Fibroblast of skin of right quadriceps (primary cell): ENCODE measurements around the gene FAM151A.

ENCODE experiments used
- DNase-seq: peaks from one replicate; pipeline ENCODE4 v3.0.0-alpha.2; 2013

FAM151A gene

DNA sequence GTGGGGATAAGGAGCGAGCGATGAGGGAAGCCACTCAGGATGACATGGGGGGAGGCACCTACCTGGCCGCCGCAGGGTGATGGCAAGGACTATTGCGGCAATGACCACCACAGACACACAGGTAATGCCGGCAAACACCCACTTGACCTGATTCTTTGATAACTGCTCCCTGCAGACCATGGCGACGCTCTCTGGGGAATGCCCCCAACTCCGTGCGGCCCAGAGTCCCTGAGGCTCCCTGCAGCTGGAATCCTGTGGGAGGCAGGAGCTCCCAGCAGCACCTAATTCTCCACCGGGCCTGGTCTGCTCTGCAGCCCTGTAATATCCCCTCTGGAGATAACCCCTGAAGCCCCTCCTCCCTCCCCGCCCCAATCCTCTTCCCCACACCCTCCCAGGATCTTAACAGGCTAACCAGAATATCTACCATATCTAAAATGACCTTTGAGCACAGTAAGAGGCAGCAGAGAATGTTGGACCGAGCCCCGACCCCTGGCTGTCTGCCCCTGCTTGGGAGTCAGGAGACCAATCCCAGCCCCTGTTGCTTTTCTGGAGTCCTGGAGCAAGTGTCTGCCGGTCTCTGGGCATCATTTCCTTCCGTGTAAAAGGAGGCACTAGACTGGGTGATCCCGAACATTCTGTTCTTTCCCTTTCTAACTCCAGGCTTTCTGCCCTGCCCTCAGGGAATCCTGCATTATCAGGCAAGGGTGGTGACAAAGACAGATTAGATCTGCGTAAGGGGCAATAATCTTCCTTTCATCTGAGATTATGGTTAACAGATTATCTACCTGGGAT lies at the start of gene FAM151A:
FAM151A (minus strand) TSS at position 310 of the 792 bp plus-strand sequence; CDS start at position 180, 130 bp downstream.
- DNase-seq: no peak

DNA sequence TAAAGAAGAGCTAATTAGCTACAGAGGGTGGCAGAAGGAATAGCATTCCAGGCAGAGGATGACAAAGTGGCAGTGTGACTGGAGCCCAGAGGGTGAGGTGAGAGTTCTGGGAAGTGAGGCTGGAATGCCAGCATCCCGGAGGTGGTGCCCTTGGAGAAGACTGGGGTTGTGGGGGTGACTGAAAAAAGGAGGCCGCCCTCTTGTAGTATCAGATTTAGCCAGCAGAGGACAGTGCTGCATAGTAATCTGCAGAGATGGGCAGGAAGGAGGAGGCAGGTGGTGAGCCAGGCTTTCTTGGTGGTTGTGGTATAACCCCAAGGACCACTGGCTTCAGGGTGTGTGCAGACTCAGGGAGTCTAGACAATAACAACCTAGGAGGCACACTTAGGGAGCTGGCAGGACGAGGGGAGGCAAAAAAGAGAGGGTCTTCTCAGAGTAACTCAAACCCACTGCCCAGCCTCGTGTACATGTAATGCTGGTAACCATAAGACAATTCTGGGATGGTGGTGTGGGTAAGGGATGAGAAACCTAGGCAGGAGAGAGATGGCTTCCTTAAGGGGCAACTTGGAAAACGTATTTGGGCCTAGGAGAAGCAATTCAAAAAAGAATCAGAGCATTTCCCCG lies 48.8 kb upstream of the FAM151A start:
- peak; percentile 31 for DNase-seq

DNA sequence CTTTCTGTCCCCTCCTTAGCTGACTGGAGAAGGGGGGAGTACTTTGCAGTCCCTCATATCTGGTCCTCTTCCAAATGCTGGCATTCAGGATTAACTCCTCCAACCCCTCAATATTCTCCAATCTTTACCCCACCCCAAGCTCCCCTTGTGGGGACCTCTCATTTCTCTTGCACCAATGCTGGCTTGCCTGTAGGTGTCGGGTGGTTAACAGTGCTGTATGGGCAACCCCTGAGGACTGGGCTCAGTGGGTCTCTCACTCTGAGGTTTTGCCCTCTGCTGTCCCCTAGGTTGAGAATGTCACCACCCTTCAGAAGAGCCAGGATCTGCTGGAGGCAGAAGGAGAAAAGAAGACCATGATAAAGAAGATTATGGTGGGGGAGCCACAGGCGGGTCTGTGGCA lies 45.2 kb upstream of the FAM151A start:
- no peak for DNase-seq

DNA sequence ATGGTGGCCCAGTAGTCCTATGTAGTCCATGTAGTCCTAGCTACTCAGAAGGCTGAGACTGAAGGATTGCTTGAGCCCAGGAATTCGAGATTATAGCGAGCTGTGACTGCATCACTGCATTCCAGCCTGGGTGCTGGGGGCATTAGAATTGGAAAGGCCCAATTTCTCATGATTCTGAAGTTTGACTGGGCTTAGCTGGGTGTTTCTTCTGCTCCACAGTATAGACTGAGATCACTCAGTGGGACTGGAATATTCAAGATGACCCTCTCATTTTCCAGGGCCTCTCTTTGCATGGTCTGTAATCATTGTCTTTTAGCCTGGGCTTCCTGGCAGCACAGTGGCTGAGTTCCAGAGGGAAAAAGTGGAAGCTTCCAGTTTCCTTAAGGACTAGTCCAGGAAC lies 44.5 kb upstream of the FAM151A start:
- no peak for DNase-seq

DNA sequence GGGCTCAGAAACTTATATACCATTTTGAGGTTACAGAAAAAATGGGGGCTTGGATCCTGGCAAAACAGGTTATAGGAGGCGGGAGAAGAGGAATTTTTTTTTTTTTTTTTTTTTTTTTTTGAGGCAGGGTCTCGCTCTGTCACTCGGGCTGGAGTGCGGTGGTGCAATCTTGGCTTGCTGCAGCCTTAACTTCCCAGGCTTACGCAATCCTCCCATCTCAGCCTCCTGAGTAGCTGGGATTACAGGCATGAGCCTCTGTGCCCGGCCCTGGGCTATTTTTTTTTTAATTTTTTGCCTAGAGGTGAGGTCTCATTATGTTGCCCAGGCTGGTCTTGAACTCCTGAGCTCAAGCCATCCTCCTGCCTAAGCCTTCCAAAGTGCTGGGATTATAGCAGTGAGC lies 43.0 kb upstream of the FAM151A start:
- no peak for DNase-seq

DNA sequence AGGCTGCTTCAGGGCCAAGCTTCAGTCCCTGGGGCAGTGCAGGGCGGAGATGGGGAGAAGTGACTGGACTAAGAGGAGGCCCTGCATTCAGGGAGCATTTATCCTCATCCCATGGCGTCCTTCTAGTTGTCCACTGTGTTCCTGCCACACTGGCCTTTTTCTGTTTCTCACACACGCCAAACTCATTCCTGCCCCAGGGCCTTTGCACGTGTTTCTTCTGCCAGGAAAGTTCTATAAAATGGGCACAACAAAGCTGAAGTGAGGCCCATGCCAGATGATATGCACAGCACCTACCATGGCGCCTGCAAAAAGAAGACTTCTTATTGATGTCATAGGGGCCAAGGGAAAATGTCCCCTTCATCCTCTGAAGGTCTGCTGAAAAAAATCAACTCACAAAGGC lies 42.5 kb upstream of the FAM151A start:
- DNase-seq: no peak

DNA sequence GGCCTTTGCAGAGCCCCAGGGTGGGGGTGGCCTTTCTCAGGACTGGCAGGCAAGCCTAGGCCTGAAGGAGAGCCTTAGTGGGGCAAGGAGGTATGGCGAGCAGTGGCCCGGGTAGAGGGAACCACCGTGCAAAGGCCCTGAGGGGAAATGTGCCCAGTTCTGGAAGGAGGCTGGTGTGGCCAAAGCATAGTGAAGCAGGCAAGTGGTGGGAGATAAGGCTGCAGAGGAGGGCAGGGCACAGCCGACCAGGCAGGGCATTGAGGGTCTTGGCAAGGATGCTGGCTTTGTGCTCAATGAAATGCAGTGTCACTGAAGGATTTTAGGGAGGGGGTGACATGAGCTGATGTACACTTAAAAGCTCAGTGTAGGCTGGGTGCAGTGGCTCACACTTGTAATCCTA lies 41.0 kb upstream of the FAM151A start:
- no peak for DNase-seq

DNA sequence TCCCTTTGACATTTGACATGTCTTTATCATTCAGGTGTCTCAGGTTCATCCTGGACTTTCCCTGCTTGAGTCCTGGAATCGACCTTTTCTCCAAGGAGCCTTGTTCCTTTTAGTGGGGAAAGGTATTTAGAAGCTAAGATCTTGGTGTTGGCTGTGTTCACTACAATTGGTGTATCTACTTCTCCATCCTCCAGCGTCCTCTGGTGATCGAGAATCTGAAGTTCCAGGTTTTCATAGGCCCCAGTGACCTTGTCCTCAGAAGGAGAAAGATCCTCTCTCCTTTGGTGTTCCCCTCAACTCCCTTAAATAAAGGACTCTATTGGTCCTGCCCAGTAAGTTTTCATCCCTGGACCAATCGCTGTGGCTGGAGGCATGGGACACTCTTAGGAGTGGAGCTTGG lies 40.4 kb upstream of the FAM151A start:
- DNase-seq: no peak

DNA sequence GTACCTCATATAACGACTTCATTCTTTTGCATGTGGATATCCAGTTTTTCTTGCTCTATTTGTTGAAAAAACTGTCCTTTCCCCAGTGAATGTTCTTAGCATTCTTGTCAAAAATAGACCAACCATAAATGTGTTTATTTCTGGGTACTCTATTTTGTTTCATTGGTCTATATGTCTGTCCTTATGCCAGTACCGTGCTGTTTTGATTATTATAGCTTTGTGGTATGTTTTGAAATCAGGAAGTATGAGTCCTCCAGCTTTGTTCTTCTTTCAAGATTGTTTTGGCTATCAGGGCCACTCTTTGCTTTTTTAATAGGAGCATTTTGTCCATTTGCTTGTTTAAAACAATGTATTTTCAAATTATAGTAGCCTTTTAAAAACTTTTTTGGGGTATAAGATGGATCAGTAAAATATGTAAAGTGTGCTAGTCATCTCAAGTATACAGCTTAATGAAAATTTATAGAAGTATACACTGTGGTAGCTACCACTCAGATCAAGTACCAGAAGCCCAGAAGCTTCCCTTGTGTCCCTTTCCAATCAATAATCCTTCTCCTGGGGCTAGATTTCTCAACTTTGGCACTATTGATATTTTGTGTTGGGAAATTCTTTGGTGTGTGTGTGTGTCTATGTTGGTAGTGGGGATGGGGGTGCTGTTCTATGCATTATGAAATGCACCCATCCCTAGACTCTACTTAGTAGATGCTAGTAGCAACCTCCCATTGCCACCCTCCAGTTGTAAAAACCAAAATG lies 35.0 kb upstream of the FAM151A start:
- DNase-seq: no peak

DNA sequence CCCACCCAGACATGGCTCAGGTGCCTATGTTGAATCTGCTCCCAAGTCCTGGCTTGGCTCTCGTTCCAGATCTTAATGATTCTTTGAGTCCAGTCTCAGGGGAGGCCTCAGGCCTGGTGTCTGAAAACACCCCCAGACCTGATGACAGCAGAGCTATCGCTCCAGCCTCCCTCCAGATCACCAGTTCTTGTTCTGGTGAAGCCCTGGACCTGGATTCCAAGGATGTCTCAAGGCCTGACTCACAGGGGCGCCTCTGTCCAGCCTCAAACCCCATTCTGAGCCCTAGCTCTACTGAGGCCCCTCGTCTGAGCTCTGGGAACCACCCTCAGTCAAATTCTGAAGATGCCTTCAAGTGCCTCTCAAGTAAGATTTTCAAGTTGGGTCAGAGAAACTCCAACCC lies 29.7 kb upstream of the FAM151A start:
- DNase-seq: peak; percentile 7

DNA sequence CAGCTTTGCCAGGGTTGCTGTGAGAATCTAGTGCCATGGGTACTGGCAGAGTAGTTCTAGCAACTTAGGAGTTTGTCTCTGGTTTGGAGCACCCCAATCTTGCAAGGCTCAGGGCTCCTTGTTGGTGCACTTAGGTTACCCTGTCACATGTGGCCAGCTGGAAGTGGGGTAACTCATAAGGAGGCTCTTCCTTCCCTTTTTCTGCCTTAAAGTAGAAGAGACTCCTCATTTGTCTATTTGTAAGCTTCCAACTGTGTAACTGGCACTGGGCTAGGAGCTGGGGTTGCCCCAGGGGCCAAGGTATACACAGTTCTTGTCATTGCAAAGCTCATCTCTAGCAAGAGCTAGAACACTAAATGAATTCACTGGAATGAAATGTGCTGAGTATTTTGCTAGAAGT lies 28.8 kb upstream of the FAM151A start:
- DNase-seq: no peak

DNA sequence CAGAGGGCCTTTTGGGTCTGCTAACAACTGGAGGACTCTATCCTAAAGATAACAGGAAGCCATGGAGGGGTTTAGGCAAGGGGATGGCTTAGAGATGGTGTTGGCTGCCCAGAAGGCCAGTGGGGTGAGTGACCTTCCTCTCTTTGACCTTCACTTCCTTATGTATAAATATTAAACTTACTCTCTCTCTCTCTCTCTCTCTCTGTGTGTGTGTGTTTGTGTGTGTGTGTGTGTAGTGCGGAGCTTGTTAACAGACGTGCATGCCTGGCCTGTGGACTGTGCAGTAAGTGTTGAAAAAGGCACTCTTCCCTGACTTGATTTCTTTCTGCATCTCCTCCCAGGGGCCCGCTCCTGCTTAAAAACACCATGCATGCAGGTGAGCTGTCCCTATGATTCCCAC lies 28.3 kb upstream of the FAM151A start:
- no peak for DNase-seq

DNA sequence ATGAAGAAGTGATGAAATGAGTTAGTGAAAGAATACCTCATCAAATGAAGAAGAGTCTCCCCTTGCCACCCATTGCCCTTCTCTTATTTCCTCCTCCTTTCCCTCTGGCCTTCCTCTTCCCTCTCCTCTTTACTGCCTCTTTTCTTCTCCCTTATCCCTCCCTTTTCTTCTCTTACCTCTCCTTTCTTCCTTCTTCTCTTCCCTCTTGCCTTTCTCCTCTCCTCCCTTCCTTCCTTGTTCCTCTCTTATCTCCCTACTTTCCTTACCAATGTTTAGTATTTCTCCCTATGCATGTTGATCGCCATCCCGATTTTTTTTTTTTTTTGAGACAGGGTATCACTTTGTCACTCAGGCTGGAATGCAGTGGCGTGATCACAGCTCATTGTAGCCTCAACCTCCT lies 27.1 kb upstream of the FAM151A start:
- DNase-seq: no peak

DNA sequence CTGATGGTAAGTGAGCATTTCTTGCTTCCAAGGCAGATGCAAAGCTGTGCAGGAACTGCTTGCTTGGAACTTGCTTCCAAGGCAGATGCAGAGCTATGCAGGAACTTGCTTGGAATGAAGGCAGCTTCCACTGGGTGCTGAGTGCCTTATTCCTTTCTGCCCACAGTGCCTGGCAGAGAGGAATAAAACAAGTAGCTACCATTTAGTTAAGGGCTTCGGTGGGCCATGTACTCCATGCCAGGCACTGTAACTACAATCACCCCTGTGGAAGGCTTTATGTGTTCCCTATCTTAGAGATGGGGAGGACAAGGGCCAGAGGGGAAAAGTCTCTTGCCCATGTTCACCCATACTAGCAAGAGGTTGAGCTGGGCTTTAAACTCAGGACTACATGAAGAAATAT lies 26.6 kb upstream of the FAM151A start:
- no peak for DNase-seq

DNA sequence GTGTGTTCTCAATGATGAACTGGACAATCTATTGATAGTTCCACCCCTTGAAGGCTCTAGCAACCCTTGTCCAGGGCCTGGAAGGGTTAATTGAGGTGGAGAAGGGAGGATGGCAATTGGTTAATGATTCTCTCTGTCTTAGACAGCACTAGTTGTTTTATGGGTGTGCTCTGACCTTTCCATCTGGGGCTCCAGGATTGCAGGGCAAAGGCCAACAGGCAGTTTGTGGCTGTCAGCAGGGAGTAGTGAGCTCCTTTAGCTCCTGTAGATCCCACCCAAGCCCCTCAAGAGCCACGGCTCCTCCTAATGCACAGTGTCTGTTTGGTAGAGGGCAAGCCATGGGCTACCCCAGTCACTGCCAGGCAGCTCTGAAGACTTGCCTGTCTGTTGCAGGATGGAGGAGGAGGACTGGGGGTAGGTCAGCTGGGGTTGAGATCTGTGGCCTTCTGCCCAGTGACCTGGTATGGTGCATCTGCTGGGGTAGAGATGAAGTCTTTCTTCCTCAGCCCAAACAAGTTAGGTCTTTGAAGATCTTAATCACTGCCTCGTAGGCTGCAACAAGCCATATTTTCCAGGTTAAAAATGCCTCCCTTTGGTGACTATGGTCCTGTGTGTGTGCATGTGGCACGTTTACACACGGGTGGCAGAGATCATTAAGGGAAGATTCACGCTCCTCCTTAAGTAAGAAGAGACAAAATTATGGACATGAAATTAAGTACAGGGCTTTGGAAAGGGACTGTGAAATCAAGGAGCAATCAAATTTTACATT lies 26.0 kb upstream of the FAM151A start:
- no peak for DNase-seq

DNA sequence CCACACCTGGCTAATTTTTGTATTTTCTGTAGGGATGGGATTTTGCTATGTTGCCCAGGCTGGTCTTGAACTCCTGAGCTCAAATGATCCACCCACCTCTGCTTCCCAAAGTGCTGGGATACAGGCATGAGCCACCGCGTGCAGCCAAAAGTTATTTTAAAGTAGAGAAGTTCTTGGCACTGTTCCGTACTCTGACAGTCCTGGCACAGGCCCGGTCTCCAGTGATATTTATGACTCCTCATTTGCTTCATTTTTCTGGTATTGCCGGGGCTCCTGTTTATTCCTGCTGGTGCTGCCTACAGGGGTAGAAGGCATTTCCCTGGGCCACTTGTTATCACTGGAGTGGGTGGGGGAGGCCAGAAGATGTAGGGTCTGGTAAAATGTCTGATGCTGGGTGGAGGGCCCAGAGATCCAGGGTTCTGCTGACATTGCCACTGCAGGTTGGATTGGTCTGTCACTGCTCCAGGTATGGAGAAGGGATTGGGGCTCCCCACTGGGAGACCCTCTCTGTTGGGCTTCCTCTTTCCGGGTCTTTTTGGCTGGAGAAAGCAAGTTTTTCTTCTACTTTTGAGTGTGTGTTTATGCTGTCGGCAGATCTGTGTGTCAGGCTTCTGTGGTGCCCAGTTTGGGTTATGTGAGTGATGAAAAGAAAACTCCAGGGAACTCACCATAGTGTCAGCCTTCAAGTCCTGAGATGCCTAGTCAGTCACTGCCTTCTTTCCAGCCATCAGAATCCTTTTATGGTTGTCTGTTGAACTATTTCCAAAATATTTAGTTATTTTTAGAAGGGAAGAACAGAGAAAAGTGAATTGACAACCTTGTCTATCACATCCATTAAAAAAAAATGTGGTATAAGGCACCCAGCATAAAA lies 22.7 kb upstream of the FAM151A start:
- DNase-seq: no peak

DNA sequence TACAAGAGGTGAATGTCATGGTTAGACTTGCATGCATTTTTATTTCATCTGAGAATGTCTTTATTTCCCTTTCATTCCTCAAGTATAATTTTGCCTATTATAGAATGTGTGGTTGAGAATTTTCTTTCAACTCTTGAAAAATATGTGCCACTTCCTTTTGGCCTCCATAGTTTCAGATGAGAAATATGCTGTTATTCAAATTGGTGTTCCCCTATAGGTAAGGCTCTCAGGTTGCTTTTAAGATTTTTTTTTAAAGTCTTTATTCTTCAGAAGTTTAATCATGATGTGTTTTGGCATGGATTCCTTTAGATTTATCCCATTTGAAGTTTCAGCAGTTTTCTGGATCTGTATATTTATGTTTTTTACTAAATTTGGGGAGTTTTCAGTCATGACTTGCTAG lies 20.4 kb upstream of the FAM151A start:
- no peak for DNase-seq

DNA sequence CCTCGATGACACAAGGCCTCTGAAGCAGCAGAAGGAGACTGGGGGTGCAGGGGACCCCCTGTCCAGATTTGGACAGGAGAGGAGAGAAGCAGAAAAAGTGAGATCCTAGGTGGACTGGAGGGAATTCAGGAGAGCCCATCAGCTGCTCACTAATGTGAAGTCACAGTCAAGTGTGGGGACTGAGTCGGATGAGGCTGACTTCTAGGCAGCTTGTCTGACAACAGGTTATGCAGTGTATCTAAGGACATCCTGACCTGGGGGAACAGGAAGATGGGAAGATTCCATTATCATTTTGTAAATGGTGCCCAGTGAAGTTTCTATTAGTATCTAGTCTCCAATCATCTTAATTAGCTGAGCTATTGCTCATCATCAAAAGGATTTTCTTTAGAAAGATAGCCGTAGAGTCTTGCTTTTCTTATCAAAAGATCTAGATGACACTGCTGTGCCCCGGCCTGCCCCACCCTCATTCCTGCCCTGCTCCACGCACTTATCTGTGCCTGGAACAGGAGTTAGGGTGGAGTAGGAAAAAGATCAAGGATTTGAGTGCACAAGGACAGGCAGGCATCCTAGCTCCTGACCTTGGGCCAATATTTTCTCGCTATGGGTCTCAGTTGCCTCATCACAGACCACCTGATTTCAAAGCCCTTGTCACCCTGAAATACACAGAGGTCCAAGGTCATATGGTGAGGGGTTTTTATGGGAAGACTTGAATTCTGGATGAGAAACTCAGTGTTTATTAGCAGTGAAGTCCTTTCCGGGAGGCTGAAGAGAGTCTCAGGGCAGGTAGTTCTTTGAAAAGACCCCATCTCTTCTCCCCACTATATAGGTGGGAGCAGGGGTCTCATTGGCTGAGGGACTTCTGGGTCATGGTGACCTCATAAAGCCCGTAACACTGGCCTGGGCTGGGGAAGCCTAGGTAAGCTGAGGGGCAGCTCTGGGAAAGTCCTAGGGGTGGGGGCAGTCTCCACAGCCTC lies 17.8 kb upstream of the FAM151A start, which contains the start of gene MROH7:
MROH7 (plus strand) TSS at position 924 of the 974 bp plus-strand sequence. CDS start 11,141 bp downstream, outside the sequence.
- no peak for DNase-seq

DNA sequence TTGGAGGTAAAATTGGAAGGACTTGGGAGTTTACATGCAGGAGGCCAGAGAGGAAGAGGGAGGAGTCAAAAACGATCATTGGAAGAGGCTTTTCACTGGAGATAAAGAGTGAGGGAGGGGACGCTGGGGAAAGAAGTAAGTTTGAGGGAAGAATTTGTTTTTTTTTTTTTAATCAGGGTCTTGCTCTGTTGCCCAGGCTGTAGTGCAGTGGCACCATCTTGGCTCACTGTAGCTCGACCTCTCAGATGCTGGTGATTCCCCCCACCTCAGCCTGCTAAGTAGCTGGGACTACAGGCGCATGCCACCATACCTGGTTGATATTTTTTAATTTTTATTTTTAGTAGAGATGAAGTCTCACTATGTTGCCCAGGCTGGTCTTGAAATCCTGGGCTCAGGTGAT lies 17.0 kb upstream of the FAM151A start:
- DNase-seq: no peak
